Activated naive CD4-positive, alpha-beta T cell treated with anti-CD3 and anti-CD28 coated beads, Interleukin-2, amount 50 U/mL, for 72 hours (primary cell): Measurements from ENCODE around the gene HOXD13. TPM values are rescaled to one million over a fixed set of nuclear protein-coding genes. Genes with fewer than 3 reads are reported as not detected.

Source experiments
- ATAC-seq, 2 donors: fragments of 150-1000 bp; cut with Tn5 transposase; 2 replicates each; pipeline ENCODE4 v1.10.0; 2021; ENCODE audit warnings: mild to moderate bottlenecking in 2 of 2, moderate library complexity in 2 of 2
- DNase-seq, 2 donors: peaks; one replicate each; pipeline ENCODE4 v3.0.0; 2021 to 2022; ENCODE audit warnings: low spot score in 2 of 2
- H3K27ac Mint-ChIP-seq, 2 donors: one replicate each; pipeline ENCODE4 v1.8.0; 2022; ENCODE audit warnings: mild to moderate bottlenecking in 2 of 2, mixed read lengths in 2 of 2
- H3K36me3 Mint-ChIP-seq, 2 donors: one replicate each; pipeline ENCODE4 v1.8.0; 2022; ENCODE audit warnings: mixed read lengths in 2 of 2
- H3K9me3 Mint-ChIP-seq, 2 donors: one replicate each; pipeline ENCODE4 v1.8.0; 2022; ENCODE audit warnings: mixed read lengths in 2 of 2
- total RNA-seq, 2 donors: library from RNA; stranded (reverse); gene quantifications; one replicate each; pipeline ENCODE4 v1.2.3, GENCODE V29; 2022

The HOXD13 gene
- total RNA-seq, 2 donors from 2014 or later: not detected

DNA sequence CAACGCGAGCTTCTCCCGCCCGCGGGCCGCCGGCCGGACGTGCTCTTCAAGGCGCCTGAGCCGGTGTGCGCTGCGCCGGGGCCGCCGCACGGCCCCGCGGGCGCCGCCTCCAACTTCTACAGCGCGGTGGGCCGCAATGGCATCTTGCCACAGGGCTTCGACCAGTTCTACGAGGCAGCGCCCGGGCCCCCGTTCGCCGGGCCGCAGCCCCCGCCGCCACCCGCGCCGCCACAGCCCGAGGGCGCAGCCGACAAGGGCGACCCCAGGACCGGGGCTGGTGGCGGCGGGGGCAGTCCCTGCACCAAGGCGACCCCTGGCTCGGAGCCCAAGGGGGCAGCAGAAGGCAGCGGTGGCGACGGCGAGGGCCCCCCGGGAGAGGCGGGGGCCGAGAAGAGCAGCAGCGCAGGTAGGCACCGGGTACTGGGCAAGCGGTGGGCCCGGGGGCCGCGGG is 15.2 kb downstream of the HOXD13 start:
- ATAC-seq: no peak
- no peak overlapping the region for H3K27ac Mint-ChIP-seq
- H3K9me3 Mint-ChIP-seq: peaks cover 0 to 6% of the 10 kb centered on the region in 2 donors
- no peak for DNase-seq
- H3K36me3 Mint-ChIP-seq: peaks cover 12 to 33% of the 10 kb centered on the region in 2 donors

DNA sequence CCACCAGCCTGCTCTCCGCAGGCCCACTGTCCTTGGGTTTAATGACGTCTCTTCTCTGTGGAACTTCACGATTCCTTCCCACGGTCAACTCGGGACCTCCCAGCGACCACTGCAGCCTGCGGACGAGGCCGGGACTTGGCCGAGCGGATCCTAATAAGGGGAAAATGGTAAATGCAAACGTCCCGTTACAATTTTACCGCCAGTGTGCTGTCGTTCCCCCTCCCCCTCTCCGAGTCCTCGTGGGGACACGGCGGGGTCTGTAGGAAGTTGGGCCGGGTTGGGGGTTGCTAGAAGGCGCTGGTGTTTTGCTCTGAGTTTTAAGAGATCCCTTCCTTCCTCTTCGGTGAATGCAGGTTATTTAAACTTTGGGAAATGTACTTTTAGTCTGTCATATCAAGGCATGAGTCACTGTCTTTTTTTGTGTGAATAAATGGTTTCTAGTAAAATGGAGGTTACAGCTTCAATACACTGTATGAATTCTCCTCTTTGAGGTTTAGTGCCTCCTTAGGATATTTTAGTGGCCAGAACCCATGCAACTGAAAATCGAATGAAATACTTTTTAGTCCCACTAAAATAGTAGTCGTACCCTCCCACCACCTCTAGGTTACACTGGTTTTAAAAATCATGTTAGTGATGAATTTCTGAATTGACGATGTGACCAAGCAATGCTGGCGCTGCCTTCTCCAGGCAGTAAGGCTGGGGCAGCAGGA is 16.8 kb downstream of the HOXD13 start:
- H3K36me3 Mint-ChIP-seq: peaks cover 17 to 36% of the 10 kb centered on the region in 2 donors
- H3K9me3 Mint-ChIP-seq: peaks cover 0 to 6% of the 10 kb centered on the region in 2 donors
- peak overlapping the region in 1 of 2 donors; percentile 85 for H3K27ac Mint-ChIP-seq
- DNase-seq (no peak), ATAC-seq (no peak)

DNA sequence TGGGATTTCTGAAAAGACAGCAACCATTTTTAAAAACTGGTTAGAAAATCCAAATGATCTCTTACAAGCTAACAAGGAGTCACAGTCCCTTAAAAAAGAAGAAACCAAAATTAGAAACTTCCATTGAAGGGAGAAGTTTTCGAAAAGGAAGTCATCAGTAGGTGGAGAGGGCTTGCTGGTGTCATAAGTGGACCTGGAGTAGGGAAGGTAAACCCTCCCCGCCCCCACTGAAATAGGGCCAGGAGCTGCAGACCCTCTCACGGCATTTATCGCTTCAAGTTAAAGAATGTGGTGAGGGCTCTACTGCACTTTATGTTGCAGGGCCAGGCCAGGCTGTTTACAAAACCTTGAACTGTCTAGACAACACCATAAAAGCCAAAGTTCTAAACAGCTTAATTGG is 17.4 kb downstream of the HOXD13 start:
- Mint-ChIP-seq H3K36me3 (peaks cover 17 to 35% of the 10 kb centered on the region in 2 donors), H3K27ac (peak overlapping the region in 1 of 2 donors; percentile 85), H3K9me3 (peaks cover 0 to 6% of the 10 kb centered on the region in 2 donors)
- ATAC-seq (no peak), DNase-seq (no peak)

DNA sequence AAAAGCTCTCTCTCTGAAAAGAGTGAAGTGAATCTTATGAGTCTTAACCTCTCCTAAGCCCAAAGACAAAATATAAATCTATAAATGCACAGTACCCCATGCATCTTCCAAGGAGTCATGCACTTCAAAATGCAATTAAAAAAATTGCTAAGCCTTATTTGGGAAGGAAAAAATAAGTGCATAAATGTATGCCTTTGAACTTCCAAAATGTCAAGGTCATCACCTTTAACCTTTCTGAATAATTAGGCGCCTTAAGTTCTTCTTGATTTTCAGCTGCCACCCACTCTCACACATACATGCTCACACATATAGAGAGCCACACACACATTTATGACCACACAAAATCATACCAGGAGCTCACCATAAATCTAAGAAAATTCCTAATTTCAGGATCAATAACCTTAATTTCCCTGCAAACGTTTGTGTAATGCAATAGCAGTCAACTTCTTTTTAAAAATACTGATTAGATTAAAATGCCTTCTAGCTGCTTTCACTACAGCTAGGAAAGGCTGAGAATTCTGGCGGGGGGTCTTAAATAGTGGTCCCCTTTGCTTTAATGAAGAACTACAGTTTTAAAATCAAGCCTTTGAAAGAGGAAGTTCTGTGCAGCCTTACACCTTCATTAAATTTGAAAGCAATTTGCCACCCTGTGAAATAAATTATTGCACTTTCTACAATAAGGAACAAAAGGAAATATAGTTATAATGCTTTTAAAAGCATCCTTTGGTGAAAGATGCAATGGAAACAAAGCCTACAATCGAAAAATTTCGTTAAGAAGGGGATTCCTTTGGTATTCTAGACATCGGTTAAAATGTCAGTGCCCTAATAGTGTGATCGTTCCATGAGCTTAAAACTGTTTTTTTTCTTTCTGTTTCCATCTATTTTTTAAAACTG is 18.1 kb downstream of the HOXD13 start:
- H3K36me3 Mint-ChIP-seq: peaks cover 17 to 27% of the 10 kb centered on the region in 2 donors
- peaks cover 0 to 6% of the 10 kb centered on the region in 2 donors for H3K9me3 Mint-ChIP-seq
- no peak for ATAC-seq
- DNase-seq: no peak
- H3K27ac Mint-ChIP-seq: peak overlapping the region in 1 of 2 donors; percentile 87

DNA sequence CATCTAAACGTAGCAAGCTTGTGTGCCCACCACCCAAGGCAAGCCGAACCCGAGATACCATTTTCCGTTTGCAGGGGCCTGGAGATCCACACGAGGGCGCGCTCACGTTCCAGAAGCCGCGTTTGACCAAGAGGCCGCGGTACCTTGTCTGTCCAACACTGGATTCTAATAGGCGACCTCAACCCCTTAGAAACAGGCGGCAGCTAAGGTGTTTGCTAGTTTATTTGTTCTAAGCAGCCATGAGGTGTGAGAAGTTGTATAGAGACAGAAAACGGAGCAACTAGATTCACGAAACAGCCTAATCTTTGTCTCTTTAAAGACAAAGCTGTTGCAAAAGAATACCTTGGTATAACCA is 18.8 kb downstream of the HOXD13 start:
- DNase-seq (no peak), ATAC-seq (no peak)
- H3K36me3 Mint-ChIP-seq: peaks cover 17 to 25% of the 10 kb centered on the region in 2 donors
- peak overlapping the region in 1 of 2 donors; percentile 87 for H3K27ac Mint-ChIP-seq
- peaks cover 0 to 6% of the 10 kb centered on the region in 2 donors for H3K9me3 Mint-ChIP-seq

DNA sequence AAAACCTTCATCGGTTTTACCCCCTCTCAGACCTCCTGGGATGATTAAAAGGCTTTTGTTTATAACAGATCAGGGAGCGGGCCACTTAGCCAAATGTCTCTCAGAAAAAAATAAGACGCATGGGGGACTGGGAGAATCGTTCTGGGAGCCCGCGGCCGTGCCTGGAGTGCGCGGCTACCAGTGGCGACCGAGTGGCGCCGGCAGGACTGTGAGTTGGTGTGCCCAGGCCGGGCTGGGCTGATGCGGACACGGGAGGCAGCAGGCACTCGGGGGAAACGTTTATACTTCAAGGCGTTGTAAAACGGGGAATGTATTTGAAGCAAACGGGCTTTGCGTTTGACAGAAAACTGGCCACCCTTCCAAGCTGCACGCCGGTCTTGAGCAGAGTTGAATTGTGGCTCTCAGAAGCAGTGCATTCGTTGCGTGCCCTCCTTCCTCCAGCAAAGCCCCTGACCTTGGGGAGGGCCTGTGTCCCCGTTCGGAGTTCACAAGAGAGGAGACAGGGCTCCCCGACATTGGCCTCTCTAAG is 19.4 kb downstream of the HOXD13 start:
- DNase-seq (no peak), ATAC-seq (no peak)
- peaks cover 2 to 6% of the 10 kb centered on the region in 2 donors for H3K9me3 Mint-ChIP-seq
- peaks cover 23 to 31% of the 10 kb centered on the region in 2 donors for H3K36me3 Mint-ChIP-seq
- H3K27ac Mint-ChIP-seq: no peak overlapping the region

DNA sequence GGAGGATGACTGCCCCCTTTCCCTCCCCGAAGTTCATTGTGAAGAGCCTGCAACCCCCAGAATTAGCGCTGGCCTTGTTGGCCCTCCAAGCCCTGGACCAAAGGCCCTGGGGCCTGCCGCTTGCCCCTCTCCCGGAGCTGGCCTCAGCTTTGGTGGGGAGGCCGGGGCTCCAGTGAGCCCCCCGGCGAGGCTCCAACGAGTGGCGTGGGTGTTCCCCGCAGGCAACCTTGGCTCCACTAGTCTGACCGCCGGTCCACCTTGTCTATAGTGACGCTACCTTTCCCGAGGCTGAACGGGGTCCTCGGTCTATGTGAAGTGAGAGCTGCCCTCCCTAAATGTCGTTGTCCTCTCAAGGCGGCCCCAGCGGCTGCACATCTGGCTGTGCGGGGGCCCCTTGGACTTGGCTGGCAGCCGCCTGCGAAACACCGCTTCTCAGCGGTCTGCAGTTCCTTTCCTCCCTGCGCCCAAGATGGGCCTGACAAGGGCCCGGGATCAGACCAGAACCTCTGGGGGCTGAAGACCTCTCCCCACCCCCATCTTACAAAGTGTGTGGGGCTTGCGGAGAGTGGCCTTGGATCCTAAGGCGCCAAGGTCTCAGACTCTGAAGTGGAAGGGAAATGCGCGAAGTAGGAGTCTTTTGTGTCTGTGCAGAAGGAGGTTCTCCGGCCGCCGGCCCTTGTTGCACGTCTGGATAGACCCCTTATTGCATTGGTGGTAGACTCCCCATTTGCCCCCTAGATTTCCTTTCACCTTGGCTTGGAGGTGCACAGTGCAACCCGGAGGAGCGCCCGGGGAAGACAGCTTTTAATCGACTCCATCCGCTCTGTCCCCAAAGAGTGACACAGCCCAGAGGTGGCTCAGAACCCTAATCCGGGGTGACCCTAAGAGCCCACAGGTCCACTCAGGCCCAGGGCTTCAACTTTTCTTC is 20.1 kb downstream of the HOXD13 start:
- Mint-ChIP-seq H3K27ac (no peak overlapping the region), H3K36me3 (peaks cover 28 to 37% of the 10 kb centered on the region in 2 donors), H3K9me3 (peaks cover 4 to 6% of the 10 kb centered on the region in 2 donors)
- DNase-seq (no peak), ATAC-seq (no peak)

DNA sequence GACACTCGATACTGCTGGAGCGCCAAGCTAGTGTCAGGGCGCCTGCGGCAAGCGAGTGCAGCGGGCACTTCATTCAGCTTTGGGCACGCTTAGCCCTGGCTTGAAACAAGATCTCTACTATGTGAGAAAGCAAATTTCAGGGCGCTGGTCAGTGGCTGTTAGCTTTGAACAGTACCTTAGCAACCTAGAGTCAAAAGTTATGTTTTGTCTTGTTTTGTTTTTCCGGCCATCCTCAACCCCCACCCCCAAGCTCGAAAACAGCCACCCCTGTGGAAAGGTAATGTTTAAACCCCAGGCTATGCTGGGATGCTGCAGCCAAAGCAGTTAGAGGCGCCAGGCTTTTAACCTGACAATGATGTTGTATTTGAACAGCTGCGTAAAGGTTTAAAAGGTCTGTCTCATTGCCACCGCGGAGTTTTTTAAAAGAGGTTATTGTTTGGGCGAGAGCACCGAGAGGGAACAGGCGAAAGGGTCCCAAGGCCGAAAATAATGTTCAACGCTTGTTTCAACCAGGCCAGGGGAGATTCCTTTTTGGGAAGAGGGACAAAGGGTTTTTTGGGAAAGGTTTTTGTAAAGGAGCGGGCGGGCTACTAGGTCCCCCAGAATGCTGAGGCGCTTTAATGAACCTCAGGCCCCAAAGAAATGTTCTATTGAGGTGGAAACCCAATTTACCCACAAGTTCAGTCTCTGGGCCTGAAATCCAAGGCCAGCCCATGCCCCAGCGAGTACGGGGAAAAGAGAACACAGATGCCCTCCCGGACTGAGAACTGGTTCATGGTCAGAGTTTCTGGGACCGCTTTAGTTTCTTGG is 21.8 kb downstream of the HOXD13 start:
- no peak overlapping the region for H3K27ac Mint-ChIP-seq
- H3K36me3 Mint-ChIP-seq: peaks cover 34 to 47% of the 10 kb centered on the region in 2 donors
- ATAC-seq (no peak), DNase-seq (no peak)
- peaks cover 5 to 11% of the 10 kb centered on the region in 2 donors for H3K9me3 Mint-ChIP-seq

DNA sequence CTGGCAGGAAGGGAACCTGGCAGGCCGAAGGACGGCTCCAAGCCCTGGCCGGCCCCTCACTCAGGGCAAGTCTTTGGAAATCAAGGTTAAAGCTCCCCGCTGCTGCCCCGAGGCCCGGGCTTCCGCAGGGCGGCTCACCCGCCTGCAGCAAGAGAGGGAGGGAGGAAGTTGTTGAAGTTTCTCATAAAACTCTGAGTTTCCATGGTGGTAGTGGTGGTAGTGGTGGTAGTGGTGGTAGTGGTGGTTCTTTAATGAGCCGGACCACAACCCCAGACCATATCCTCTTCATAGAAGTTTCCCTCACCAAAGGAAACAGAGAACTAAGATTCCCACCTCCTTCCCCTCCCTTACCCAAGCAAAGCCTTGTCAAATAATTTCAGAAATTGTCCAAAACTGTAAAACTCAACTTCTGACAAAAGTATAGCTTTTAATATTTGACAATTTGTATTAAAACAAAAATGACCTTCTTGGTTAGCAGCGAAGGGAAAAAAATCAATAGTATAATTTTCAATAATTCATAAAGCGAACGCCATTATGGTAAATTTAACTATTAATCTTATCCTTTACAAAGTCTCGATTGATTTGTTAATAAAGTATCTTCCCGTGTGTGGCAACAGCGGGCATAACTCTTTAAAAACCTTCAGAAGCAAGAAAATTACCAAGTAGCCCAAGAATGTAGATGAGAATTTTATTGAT is 22.6 kb downstream of the HOXD13 start:
- Mint-ChIP-seq H3K36me3 (peaks cover 30 to 45% of the 10 kb centered on the region in 2 donors), H3K9me3 (peaks cover 0 to 11% of the 10 kb centered on the region in 2 donors), H3K27ac (no peak overlapping the region)
- no peak for DNase-seq
- no peak for ATAC-seq

DNA sequence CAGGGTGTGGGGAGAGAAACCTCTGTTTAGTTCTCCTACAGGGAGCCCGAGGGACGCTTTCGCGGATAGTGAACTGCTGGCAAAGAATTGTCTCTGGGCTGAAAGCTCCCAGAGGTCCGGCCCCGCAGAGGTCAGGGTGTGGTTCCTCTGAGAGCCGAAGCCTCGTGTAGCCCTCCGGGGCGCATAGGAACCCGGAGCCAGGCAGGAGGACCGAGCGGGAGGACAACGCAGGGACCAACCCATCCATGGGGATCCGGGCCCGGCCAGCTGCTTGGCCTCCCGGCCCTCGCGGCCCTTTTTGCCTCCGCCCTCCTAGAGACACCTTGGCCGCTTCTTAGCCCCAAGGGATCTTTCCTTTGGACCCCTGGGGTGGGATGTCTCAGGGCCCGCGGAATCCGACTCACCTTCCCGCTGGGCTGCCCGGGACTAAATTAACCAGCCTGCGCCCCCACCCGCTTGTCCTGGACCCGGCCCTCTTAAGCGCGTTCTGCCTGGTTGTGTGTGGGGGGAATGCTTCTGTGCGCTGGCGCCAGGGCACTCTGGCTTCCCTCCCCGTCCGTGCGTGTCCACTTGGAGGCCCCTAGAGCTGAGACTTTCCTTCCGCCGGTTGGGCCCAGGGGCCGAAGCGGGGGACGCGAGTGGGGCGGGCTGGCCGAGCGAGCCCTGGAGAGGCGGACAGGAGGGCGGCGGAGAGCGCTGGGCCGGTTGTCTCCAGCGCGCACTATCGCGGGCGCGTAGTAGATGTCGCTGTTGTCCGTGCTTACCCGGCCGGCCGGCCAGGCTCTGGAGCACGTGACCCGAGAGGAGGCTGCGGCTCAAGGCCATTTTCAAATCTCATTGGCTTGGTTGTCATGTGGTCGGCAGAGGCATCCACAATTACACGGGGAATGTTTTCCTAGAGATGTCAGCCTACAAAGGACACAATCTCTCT is 23.6 kb downstream of the HOXD13 start, which contains the start of gene HOXD10:
TSS of gene HOXD10 (plus strand) at position 896 of the 931 bp plus-strand sequence. CDS start 56 bp downstream, outside the sequence.
- ATAC-seq: no peak
- DNase-seq: no peak
- peaks cover 30 to 50% of the 10 kb centered on the region in 2 donors for H3K36me3 Mint-ChIP-seq
- peaks cover 0 to 11% of the 10 kb centered on the region in 2 donors for H3K9me3 Mint-ChIP-seq
- H3K27ac Mint-ChIP-seq: no peak within 1 kb of the TSS

DNA sequence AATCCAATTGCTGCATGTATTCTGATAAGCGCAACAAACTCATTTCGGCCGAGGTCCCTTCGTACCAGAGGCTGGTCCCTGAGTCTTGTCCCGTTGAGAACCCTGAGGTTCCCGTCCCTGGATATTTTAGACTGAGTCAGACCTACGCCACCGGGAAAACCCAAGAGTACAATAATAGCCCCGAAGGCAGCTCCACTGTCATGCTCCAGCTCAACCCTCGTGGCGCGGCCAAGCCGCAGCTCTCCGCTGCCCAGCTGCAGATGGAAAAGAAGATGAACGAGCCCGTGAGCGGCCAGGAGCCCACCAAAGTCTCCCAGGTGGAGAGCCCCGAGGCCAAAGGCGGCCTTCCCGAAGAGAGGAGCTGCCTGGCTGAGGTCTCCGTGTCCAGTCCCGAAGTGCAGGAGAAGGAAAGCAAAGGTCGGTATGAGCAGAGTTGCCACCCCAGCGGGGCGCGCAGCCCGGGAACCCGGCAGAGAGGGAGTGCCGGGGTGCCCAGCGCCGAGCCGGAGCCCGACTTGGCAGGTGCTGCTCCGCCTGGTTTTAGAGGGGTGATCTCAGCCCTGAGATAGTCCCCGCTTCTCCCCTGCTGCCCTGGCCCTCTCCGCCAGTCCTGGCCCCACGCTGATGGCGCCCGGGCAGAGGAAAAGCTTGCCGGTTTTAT is 24.8 kb downstream of the HOXD13 start:
- Mint-ChIP-seq H3K9me3 (peaks cover 0 to 11% of the 10 kb centered on the region in 2 donors), H3K36me3 (peaks cover 30 to 54% of the 10 kb centered on the region in 2 donors), H3K27ac (no peak overlapping the region)
- DNase-seq: no peak
- no peak for ATAC-seq

DNA sequence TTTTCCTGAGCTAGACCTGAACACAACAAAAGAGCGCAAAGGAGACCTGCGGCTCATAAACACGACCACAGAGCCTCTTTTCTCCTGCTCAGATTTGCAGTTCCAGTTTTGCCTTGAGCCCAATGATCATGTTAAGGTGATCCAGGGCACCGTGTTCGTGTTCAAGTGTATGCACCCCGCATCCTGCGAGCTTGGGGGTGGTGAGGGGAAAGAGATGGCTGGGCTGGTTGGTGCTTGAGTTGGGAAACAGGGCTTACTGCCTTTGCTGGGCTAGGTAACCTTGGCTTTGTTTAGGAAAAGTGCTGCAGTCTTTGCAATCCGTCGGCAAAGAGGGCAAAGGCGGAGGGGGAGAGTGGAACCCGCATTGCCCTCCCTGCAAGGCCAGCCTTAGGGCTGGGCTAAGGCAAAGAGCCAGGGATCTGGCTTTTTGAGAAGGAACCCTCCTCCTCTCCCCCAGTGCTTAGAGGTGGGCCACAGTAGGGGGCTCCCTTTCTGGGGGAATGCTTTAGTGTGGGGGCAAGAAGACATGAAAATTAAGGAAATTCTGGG is 25.4 kb downstream of the HOXD13 start:
- peaks cover 25 to 49% of the 10 kb centered on the region in 2 donors for H3K36me3 Mint-ChIP-seq

More for the DNA sequence above, 25.4 kb downstream of the HOXD13 start:
- Mint-ChIP-seq H3K27ac (peak overlapping the region in 1 of 2 donors; percentile 81), H3K9me3 (peaks cover 0 to 11% of the 10 kb centered on the region in 2 donors)
- DNase-seq: no peak
- ATAC-seq: no peak
